Activated CD8-positive, alpha-beta memory T cell treated with anti-CD3 and anti-CD28 coated beads for 48 hours (primary cell): ENCODE results near the gene GRHPR.
"Not testable (repeated sequence)": the region's sequence is repeated elsewhere in the genome, so short reads cannot be mapped to it uniquely, and the experiment has no call there.

ENCODE experiments used
- DNase-seq, 3 experiments: peaks; one replicate each; pipeline ENCODE4 v3.0.0-alpha.2; 2020; ENCODE audit warnings: low read depth in 2 of 3, low spot score in 2 of 3

The GRHPR gene

GRCh38 chr9:37444890-37445289 lies 22.4 kb downstream of the GRHPR start:
- no peak for DNase-seq

GRCh38 chr9:37445832-37446231 lies 23.3 kb downstream of the GRHPR start:
- DNase-seq = no peak

GRCh38 chr9:37446401-37446800 lies 23.9 kb downstream of the GRHPR start:
- DNase-seq = no peak

- DNase-seq = no peak
Observed at GRCh38 chr9:37447111-37447510, 24.6 kb downstream of the GRHPR start.

GRCh38 chr9:37449862-37450632 lies 27.6 kb downstream of the GRHPR start:
- DNase-seq = no peak

GRCh38 chr9:37451628-37452027 lies 29.1 kb downstream of the GRHPR start:
- DNase-seq = no peak

- no peak for DNase-seq
Observed at GRCh38 chr9:37452611-37453010, 30.1 kb downstream of the GRHPR start.

GRCh38 chr9:37453827-37454226 lies 31.3 kb downstream of the GRHPR start:
- DNase-seq = no peak

- no peak for DNase-seq
Observed at GRCh38 chr9:37454238-37454637, 31.7 kb downstream of the GRHPR start.

- no peak for DNase-seq
Observed at GRCh38 chr9:37455884-37456647, 33.6 kb downstream of the GRHPR start.

- DNase-seq = no peak
Observed at GRCh38 chr9:37456817-37457216, 34.3 kb downstream of the GRHPR start.

GRCh38 chr9:37464006-37464405 lies 41.5 kb downstream of the GRHPR start:
- no peak for DNase-seq

GRCh38 chr9:37464426-37465248 lies 42.1 kb downstream of the GRHPR start:
- peak in 2 of 3 experiments; percentile 76 to 86 for DNase-seq

- DNase-seq = peak; percentile 55 to 96 (median 93)
Observed at GRCh38 chr9:37465249-37466036, 42.9 kb downstream of the GRHPR start, which contains the start of gene ZBTB5. Gene ZBTB5, minus strand, starts transcription at chr9:37465450. Its CDS starts 22,899 bp downstream, at chr9:37442551.

- DNase-seq = peak in 1 of 3 experiments; percentile 17
Observed at GRCh38 chr9:37466037-37466709, 43.7 kb downstream of the GRHPR start.

GRCh38 chr9:37467530-37467929 lies 45.0 kb downstream of the GRHPR start:
- DNase-seq = not testable (repeated sequence)

GRCh38 chr9:37468620-37469019 lies 46.1 kb downstream of the GRHPR start:
- DNase-seq = no peak

GRCh38 chr9:37471942-37472684 lies 49.6 kb downstream of the GRHPR start:
- no peak for DNase-seq

- not testable (repeated sequence) for DNase-seq
Observed at GRCh38 chr9:37473982-37474381, 51.5 kb downstream of the GRHPR start.
